Muscle layer of colon (tissue), 2 donors: Measurements from ENCODE around the gene MSRB2.

Source experiments
- H3K27ac ChIP-seq: one replicate; pipeline ENCODE4 v1.7.0; 2013; ENCODE audit warnings: low read depth, mild to moderate bottlenecking, low read length, moderate library complexity
- H3K27me3 ChIP-seq, 2 donors: one replicate each; pipeline ENCODE4 v1.7.0; 2013; ENCODE audit warnings: low read length in 2 of 2, mild to moderate bottlenecking in 2 of 2; ENCODE audit not compliant: insufficient read depth in 2 of 2, control insufficient read depth in 1 of 2
- H3K36me3 ChIP-seq: one replicate; pipeline ENCODE4 v1.7.0; 2013; ENCODE audit warnings: mild to moderate bottlenecking, low read length; ENCODE audit not compliant: insufficient read depth
- H3K4me1 ChIP-seq: one replicate; pipeline ENCODE4 v1.7.0; 2013; ENCODE audit warnings: mild to moderate bottlenecking, low read length; ENCODE audit not compliant: insufficient read depth
- H3K4me3 ChIP-seq, 2 donors: one replicate each; pipeline ENCODE4 v1.7.0; 2013; ENCODE audit warnings: low read length in 2 of 2, low read depth in 1 of 2, mild to moderate bottlenecking in 1 of 2, moderate library complexity in 1 of 2
- H3K9ac ChIP-seq: one replicate; pipeline ENCODE4 v1.7.0; 2013; ENCODE audit warnings: low read length
- H3K9me3 ChIP-seq: one replicate; pipeline ENCODE4 v1.7.0; 2013; ENCODE audit warnings: mild to moderate bottlenecking, low read length
- donor health status: abdominal sarcoma.
- donor health status: Adenocarcinoma of cecum.

Gene MSRB2

DNA sequence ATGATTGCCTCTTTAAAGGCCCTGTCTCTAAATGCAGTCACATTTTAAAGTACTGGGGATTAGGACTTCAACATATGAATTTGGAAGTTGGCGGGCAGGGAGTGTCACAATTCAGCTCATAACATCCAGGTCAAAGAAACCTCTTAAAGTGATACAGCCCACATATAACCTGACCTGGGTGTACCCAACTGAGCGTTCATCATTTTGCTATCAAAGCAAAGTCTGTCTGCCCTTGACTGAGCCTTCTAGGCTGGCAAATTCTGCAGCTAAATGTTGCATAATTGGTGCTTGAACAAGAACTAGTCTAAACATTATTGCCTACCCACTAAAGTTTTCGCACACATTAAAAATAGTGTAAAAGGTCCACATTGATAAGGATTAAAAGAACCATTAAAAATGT is 3.7 kb downstream of the MSRB2 start:
- Histone ChIP-seq H3K27ac (no peak overlapping the region), H3K9me3 (no peaks in the 10 kb centered on the region), H3K4me3 (no peak overlapping the region), H3K4me1 (peaks cover 20% of the 10 kb centered on the region), H3K9ac (no peak overlapping the region), H3K27me3 (no peaks in the 10 kb centered on the region), H3K36me3 (peaks cover under 1% of the 10 kb centered on the region)

DNA sequence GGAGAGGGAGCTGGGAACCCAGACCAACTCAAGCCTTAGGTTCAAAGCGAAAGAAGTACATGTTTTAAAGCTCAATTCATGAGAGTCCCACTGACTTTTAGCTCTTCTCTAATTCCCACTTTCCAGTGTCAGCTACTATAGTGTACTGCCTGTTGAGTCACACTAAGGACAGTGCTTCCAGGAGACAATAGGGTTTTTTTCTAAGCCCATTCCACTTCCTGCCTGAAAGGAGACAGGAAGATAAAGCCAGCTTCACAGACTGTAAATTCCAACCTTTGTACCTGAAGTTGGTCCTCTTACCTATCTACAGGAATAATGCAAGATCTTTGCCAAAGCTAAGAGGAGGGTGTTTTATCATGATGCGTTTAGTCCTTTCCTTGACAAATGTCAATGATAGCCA is 4.4 kb downstream of the MSRB2 start:
- Histone ChIP-seq H3K27ac (no peak overlapping the region), H3K4me3 (no peak overlapping the region), H3K27me3 (no peaks in the 10 kb centered on the region)

DNA sequence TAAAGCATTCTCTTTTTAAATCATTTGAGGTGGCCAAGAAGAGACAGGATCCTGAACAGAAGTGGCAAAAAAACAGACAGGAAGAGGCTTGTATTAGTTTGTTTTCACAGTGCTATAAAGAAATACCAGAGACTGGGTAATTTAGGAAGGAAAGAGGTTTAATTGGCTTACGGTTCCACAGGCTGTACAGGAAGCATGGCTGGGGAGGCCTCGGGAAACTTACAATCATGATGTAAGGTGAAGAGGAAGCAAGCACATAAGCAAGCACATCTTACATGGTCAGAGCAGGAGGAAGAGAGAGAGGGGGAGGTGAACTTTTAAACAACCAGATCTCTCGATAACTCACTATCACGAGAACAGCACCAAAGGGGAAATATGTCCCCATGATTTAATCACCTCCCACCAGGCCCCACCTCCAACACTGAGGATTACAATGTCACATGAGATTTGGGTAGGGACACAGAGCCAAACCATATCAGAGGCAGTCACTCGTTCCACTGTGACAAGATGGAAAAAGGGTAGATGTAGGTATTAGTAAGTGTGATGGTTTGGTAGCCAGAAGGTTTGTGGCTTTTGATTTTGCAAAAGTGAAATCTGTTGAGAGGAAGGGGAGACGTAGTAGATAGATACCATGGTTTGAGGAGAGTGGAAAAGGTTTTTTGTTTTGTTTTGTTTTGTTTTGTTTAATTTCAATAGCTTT is 5.1 kb downstream of the MSRB2 start:
- no peaks in the 10 kb centered on the region for H3K9me3 ChIP-seq
- H3K27me3 ChIP-seq: no peaks in the 10 kb centered on the region
- peaks cover 14% of the 10 kb centered on the region for H3K36me3 ChIP-seq
- peaks cover 20% of the 10 kb centered on the region for H3K4me1 ChIP-seq
- H3K9ac ChIP-seq: no peak overlapping the region
- H3K4me3 ChIP-seq: no peak overlapping the region
- no peak overlapping the region for H3K27ac ChIP-seq

More for the DNA sequence above, 4.4 kb downstream of the MSRB2 start:
- peaks cover 8% of the 10 kb centered on the region for H3K36me3 ChIP-seq
- H3K9me3 ChIP-seq: no peaks in the 10 kb centered on the region
- no peak overlapping the region for H3K9ac ChIP-seq
- peaks cover 20% of the 10 kb centered on the region for H3K4me1 ChIP-seq

DNA sequence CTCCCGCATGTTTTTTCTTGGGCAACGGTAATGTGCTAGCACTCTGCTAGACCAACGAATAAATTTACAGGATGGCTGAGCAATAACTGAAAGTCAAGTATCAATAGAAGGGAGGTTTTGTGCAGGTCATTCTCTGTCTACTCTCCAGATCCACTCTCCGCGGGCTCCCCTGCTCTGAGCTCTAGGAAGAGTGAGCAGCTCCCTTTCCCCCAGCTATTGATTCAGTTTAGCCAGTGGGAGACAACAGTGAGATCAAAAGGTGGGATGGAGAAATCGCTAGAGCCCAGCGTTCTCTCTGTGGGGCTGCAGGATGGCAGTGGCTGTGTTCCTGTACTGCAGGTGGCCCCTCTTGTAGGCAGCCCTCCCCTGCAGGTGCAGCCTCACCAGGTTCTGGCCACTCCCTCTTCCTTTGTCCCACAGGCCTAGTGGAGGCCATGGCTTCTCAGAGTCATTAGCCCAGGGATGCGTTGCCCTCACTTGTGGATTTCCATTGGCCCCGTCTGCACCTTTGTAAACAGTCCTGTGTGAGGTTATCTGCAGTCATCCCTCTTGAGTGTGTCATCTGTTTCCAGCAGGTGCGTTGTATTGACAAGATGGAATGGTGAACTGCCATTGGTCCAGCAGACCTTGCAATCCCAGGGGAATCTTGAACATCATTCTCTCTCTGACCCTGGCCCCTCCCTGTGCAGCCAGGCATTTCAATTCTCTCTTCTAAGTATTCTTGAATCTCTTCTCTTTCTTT is 11.1 kb downstream of the MSRB2 start:
- H3K27ac ChIP-seq: no peak overlapping the region
- no peaks in the 10 kb centered on the region for H3K27me3 ChIP-seq
- H3K4me1 ChIP-seq: no peaks in the 10 kb centered on the region
- H3K9ac ChIP-seq: no peak overlapping the region
- no peaks in the 10 kb centered on the region for H3K9me3 ChIP-seq
- no peak overlapping the region for H3K4me3 ChIP-seq
- peaks cover 58% of the 10 kb centered on the region for H3K36me3 ChIP-seq

DNA sequence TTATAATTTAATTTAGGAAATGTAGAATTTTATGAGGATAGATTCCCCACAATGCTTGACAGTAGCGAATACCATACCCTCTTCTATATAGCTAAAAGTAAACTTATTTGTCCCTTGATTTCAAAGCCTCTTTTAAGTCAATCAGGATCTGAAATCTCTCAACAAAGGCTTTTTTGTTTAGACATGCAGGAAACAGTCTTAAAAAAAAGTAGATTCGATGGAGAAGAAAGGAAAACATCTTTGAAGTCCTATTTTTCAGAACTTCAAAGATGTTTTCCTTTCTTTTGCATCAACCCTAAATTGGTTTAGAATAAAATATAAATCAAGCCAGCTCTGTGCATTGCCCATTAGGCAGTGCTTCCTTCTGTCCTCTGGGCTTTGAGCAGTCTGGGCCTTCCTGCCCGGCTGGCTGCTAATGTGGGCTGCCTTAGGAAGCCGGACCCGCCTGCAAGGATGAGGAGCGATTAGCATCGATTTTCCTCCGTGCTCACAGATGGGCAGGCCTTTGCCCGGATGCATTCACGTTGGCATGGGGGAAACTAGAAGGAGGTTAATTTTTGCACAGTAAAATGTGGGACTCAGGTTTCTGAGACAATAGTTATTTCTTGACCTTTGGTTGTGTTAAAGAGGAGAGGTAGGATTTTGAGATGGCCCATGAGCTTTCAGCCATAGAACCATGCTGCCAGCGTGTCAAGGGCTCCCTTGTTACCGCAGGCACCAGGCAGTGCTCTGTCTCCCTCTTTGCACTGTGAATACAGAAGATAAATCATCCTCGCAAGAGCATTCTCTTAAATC is 15.5 kb downstream of the MSRB2 start:
- Histone ChIP-seq H3K27ac (no peak overlapping the region), H3K9me3 (no peaks in the 10 kb centered on the region), H3K9ac (no peak overlapping the region), H3K4me1 (no peaks in the 10 kb centered on the region), H3K27me3 (no peaks in the 10 kb centered on the region), H3K4me3 (no peak overlapping the region), H3K36me3 (peaks cover 58% of the 10 kb centered on the region)

DNA sequence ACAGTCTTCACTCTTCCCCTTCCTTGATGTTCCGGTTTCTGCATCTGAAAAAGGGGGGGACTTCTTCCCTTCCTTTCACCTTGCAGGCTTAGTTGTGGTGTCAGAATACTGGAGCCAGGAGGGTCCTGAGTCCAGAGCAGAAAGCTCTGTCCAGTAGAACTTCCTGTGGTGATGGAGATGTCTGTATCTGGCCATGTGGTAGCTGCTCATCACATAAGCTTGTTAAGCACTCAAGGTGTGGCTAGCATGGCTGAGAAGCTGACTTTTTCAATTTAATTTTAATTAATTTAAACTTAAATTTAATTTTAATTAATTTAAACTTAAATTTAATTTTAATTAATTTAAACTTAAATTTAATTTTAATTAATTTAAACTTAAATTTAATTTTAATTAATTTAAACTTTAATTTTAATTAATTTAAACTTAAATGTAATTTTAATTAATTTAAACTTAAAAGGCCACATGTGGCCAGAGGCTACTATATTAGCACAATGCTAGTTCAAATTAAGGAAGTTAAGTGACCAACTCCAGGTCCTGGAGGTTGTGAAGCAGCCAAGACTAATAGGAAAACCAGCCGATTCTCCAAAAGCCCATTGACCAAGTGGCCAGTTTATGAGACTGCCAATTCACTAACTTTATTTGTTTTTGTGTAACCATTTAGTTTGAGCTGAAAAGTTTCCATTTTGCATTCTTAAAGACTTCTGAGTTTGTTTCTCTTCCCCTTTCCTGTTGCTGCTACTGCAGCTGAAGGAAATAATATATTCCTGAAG is 16.3 kb downstream of the MSRB2 start:
- Histone ChIP-seq H3K27ac (no peak overlapping the region), H3K9me3 (no peaks in the 10 kb centered on the region), H3K27me3 (no peaks in the 10 kb centered on the region), H3K9ac (no peak overlapping the region), H3K36me3 (peaks cover 54% of the 10 kb centered on the region), H3K4me3 (no peak overlapping the region), H3K4me1 (no peaks in the 10 kb centered on the region)

DNA sequence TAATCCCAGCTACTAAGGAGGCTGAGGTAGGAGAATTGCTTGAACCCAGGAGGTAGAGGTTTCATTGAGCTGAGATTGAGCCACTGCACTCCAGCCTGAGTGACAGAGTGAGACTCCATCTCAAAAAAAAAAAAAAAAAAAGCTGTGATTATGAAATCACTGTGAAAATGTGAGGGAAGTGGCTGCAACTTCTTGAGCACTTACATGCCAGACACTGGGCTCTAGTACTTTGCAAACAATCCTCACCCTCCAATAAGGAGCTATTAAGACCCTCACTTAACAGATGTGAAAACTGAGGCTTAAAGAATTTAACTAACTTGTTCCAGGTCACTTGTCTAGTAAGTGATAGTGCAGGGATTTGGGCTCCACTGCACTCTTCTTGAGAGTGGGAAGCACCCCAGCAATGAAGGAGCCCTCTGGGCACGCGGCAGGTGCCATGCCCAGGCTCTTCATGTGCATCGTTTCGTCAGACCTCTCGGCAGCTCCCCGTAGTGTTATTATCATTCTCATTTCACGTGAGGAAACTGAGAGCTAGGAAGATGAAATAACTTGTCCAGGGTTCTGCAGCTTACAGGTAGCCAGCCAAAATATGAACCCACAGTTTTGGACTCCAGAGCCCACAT is 19.0 kb downstream of the MSRB2 start:
- Histone ChIP-seq H3K36me3 (peaks cover 52% of the 10 kb centered on the region), H3K9me3 (no peaks in the 10 kb centered on the region), H3K27ac (no peak overlapping the region), H3K4me1 (no peaks in the 10 kb centered on the region), H3K27me3 (no peaks in the 10 kb centered on the region), H3K9ac (no peak overlapping the region), H3K4me3 (no peak overlapping the region)

DNA sequence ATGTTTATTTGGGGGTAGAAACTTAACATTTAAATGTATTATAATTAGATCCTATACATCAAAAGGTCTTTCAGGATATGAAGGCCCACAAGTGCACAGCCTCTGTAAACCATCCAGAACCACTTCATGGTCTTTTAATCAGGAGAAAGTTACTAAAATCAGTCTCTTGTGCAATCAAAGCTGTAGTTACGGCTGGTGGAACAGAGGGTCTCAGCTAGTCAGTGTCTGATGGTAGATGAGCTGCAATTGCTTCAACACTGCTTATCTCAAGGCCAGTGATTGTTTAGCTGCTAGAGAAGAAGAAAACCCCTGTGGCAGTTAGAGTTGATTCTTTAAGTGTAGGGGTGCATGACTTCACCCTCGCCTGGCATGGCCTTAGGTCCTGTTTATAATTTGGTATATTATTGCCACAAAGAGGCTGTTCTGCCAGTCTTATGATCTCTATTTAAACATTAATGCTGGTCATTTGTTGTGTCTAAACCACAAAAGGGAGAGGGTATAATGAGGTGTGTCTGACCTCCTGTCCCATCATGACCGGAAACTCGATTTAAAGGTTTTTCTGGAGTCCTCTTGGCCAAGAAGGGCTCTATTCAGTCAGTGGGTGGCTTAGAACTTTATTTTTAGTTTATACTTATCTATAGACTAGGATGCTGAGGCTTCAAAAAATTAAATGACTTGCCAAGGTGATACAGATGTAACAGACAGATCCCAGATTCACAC is 21.3 kb downstream of the MSRB2 start:
- no peak overlapping the region for H3K27ac ChIP-seq
- no peak overlapping the region for H3K4me3 ChIP-seq
- H3K27me3 ChIP-seq: no peaks in the 10 kb centered on the region
- peaks cover 46% of the 10 kb centered on the region for H3K36me3 ChIP-seq
- no peak overlapping the region for H3K9ac ChIP-seq
- no peaks in the 10 kb centered on the region for H3K4me1 ChIP-seq
- no peaks in the 10 kb centered on the region for H3K9me3 ChIP-seq

DNA sequence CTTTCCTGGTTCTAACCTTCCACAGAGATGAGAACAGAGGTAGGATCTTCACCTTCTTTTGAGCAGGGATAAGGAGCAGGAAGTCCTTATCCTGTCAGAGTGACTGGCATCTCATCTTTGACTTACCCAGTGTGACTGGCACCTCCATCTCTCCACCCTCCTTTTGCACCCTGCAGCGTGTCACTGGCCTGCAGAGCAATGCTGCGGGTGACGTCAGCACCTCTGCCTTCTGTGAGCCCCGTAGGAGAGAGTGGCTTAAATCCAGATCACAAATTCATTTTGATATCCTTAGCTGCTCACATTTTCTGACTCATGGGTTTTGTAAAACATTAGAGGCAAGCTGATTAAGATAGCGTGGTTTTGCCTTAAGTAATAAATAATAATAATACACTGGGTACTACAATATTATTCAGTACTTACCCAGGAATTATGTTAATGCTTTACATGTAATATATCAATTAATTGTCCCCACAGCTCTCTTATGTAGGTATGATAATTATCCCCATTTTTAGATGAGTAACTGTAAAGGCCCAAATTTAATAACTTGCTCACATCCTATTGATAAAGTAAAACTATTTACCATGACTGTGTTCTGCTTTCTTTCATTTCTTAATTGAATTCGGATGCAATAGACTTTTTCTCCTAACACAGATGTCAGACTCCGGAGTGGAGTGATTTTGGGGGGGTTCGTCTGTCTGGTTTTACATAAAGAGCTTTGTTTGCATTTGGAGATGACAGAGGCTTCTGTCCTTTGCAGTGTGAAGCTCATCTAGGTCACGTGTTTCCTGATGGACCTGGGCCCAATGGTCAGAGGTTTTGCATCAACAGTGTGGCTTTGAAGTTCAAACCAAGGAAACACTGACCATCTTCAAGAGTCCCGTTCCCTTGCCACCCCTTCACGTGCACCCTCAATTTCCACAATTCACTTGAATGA is 24.9 kb downstream of the MSRB2 start:
- Histone ChIP-seq H3K36me3 (peaks cover 32% of the 10 kb centered on the region), H3K9ac (no peak overlapping the region), H3K27ac (no peak overlapping the region), H3K4me1 (no peaks in the 10 kb centered on the region), H3K27me3 (no peaks in the 10 kb centered on the region), H3K9me3 (no peaks in the 10 kb centered on the region), H3K4me3 (no peak overlapping the region)

DNA sequence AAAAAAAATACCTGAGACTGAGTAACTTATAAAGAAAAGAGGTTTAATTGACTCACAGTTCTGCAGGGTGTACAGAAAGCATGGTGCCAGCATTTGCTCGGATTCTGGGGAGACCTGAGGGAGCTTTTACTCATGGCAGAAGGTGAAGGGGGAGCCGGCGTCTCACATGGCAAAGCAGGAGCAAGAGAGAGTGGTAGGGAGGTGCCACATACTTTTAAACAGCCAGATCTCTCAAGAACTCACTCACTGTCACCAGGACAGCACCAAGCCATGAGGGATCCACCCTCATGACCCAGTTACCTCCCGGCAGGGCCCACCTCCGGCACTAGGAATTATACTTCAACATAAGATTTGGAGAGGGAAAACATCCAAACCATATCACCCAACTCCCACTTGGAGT is 25.8 kb downstream of the MSRB2 start:
- H3K9me3 ChIP-seq: no peaks in the 10 kb centered on the region
- no peaks in the 10 kb centered on the region for H3K27me3 ChIP-seq
- H3K36me3 ChIP-seq: peaks cover 30% of the 10 kb centered on the region
- no peak overlapping the region for H3K9ac ChIP-seq
- H3K4me1 ChIP-seq: no peaks in the 10 kb centered on the region
- H3K27ac ChIP-seq: no peak overlapping the region
- H3K4me3 ChIP-seq: no peak overlapping the region
